ENCODE data around the gene SAMD13.

Gene SAMD13

GRCh38 chr1:84301004-84301784 lies at the start of gene SAMD13:
Gene SAMD13, plus strand, starts transcription at chr1:84301708. Its CDS starts 1,527 bp downstream, at chr1:84303235.
- peak; percentile 90 for DNase-seq

GRCh38 chr1:84253036-84253435 lies 48.5 kb upstream of the SAMD13 start:
- peak; percentile 6 for DNase-seq

- peak; percentile 47 for DNase-seq
These were observed 47.6 kb upstream of the SAMD13 start for GRCh38 chr1:84253891-84254290.

- DNase-seq, result no peak
These were observed 46.7 kb upstream of the SAMD13 start for GRCh38 chr1:84254703-84255238.

- no peak for DNase-seq
These were observed 45.9 kb upstream of the SAMD13 start for GRCh38 chr1:84255582-84255981.

- DNase-seq, result no peak
These were observed 43.9 kb upstream of the SAMD13 start for GRCh38 chr1:84257617-84258016.

GRCh38 chr1:84259376-84259775 lies 42.1 kb upstream of the SAMD13 start:
- DNase-seq, result peak; percentile 96

- peak; percentile 60 for DNase-seq
These were observed 41.5 kb upstream of the SAMD13 start for GRCh38 chr1:84259989-84260388.

- DNase-seq, result peak; percentile 91
These were observed 40.5 kb upstream of the SAMD13 start for GRCh38 chr1:84260852-84261518.

- no peak for DNase-seq
These were observed 36.5 kb upstream of the SAMD13 start for GRCh38 chr1:84264961-84265360.

- no peak for DNase-seq
These were observed 35.6 kb upstream of the SAMD13 start for GRCh38 chr1:84265867-84266266.

- DNase-seq, result no peak
These were observed 34.8 kb upstream of the SAMD13 start for GRCh38 chr1:84266748-84267147.

GRCh38 chr1:84267476-84267875 lies 34.0 kb upstream of the SAMD13 start:
- no peak for DNase-seq

GRCh38 chr1:84268346-84268745 lies 33.2 kb upstream of the SAMD13 start:
- no peak for DNase-seq

GRCh38 chr1:84269306-84269705 lies 32.2 kb upstream of the SAMD13 start:
- no peak for DNase-seq

GRCh38 chr1:84271441-84272151 lies 29.9 kb upstream of the SAMD13 start:
- DNase-seq, result peak; percentile 94

- peak; percentile 89 for DNase-seq
These were observed 29.1 kb upstream of the SAMD13 start for GRCh38 chr1:84272401-84272800.

- no peak for DNase-seq
These were observed 24.0 kb upstream of the SAMD13 start for GRCh38 chr1:84277343-84278059.

GRCh38 chr1:84278905-84279304 lies 22.6 kb upstream of the SAMD13 start:
- no peak for DNase-seq

- no peak for DNase-seq
These were observed 20.6 kb upstream of the SAMD13 start for GRCh38 chr1:84280912-84281311.

GRCh38 chr1:84282780-84283333 lies 18.7 kb upstream of the SAMD13 start:
- no peak for DNase-seq

GRCh38 chr1:84283381-84283780 lies 18.1 kb upstream of the SAMD13 start:
- DNase-seq, result no peak

Measured in NCI-H69 (cell line).